Muscle layer of duodenum (tissue), 2 donors: ENCODE results near the gene POLA1.

Source experiments
- H3K27ac ChIP-seq: one replicate; pipeline ENCODE4 v1.7.0; 2013; ENCODE audit warnings: mild to moderate bottlenecking, low read length
- H3K27me3 ChIP-seq: one replicate; pipeline ENCODE4 v1.7.0; 2013; ENCODE audit warnings: low read depth, mild to moderate bottlenecking, control low read depth, low read length
- H3K36me3 ChIP-seq, 2 donors: one replicate each; pipeline ENCODE4 v1.7.0; 2013; ENCODE audit warnings: low read length in 2 of 2, control low read depth in 1 of 2, mild to moderate bottlenecking in 1 of 2; ENCODE audit not compliant: insufficient read depth in 2 of 2, control insufficient read depth in 1 of 2
- H3K4me1 ChIP-seq, 2 donors: one replicate each; pipeline ENCODE4 v1.7.0; 2013; ENCODE audit warnings: low read length in 2 of 2, mild to moderate bottlenecking in 2 of 2, control low read depth in 1 of 2, moderate library complexity in 1 of 2; ENCODE audit not compliant: insufficient read depth in 2 of 2, control insufficient read depth in 1 of 2
- H3K4me3 ChIP-seq, 2 donors: one replicate each; pipeline ENCODE4 v1.7.0; 2013; ENCODE audit warnings: low read length in 2 of 2, low read depth in 1 of 2, mild to moderate bottlenecking in 1 of 2
- H3K9me3 ChIP-seq, 2 donors: one replicate each; pipeline ENCODE4 v1.7.0; 2013; ENCODE audit warnings: low read length in 2 of 2, control low read depth in 1 of 2, mild to moderate bottlenecking in 1 of 2; ENCODE audit not compliant: control insufficient read depth in 1 of 2
- donor health status: healthy.

POLA1 gene

DNA sequence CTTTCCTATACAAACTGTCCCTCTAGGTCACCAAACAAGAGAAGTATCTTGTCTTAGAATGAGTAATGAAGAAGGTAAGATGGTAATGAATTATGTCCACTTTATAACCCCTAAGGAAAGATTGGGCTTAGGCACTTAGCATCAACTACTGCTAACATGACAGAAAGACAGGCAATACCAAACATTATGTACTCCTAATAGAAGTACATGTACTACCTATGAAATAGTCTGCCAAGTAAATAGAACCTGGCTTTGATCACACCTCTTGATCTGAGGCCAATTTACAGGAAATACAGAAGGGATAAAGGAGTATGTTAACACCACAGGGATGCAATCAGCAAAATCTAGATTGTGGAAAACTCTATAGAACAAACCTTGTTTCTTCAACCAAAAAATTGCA lies 32.4 kb upstream of the POLA1 start:
- Histone ChIP-seq H3K4me3 (no peak overlapping the region), H3K27me3 (no peaks in the 10 kb centered on the region), H3K4me1 (no peaks in the 10 kb centered on the region), H3K36me3 (no peaks in the 10 kb centered on the region), H3K9me3 (no peaks in the 10 kb centered on the region), H3K27ac (no peak overlapping the region)

GRCh38 chrX:24662352-24662751 lies 31.4 kb upstream of the POLA1 start:
- H3K4me1 ChIP-seq, result no peaks in the 10 kb centered on the region
- H3K4me3 ChIP-seq, result no peak overlapping the region
- H3K27me3 ChIP-seq, result no peaks in the 10 kb centered on the region
- H3K27ac ChIP-seq, result no peak overlapping the region
- no peaks in the 10 kb centered on the region for H3K9me3 ChIP-seq
- no peaks in the 10 kb centered on the region for H3K36me3 ChIP-seq

GRCh38 chrX:24668111-24668510 lies 25.6 kb upstream of the POLA1 start:
- Histone ChIP-seq H3K9me3 (no peaks in the 10 kb centered on the region), H3K36me3 (no peaks in the 10 kb centered on the region), H3K4me3 (no peak overlapping the region), H3K27ac (no peak overlapping the region), H3K4me1 (no peaks in the 10 kb centered on the region), H3K27me3 (no peaks in the 10 kb centered on the region)

- H3K36me3 ChIP-seq, result no peaks in the 10 kb centered on the region
- H3K27me3 ChIP-seq, result no peaks in the 10 kb centered on the region
- H3K9me3 ChIP-seq, result no peaks in the 10 kb centered on the region
- H3K4me1 ChIP-seq, result no peaks in the 10 kb centered on the region
- no peak overlapping the region for H3K4me3 ChIP-seq
- H3K27ac ChIP-seq, result no peak overlapping the region
Observed at GRCh38 chrX:24672701-24673190, 21.0 kb upstream of the POLA1 start.

DNA sequence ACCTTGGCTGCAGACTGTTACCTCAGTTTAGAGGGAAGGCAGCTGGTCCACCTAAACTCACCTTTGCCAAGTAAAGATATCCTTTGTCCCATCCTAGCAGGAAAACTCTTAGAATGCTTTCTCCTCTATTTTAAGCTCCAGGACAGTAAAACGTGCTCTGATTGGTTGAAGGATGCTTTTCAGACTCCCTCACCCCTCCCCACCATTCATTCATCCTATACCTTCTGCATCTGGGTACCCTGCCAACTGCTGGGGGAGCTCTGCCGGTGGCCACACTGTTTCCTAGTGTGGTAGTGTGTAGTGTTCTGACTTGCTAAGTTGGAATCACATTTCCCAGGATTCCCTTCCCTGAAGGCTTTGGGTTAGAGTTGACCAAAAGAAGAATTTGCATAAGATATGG lies 20.3 kb upstream of the POLA1 start:
- H3K4me3 ChIP-seq, result no peak overlapping the region
- H3K27me3 ChIP-seq, result no peaks in the 10 kb centered on the region
- no peak overlapping the region for H3K27ac ChIP-seq
- no peaks in the 10 kb centered on the region for H3K4me1 ChIP-seq
- H3K9me3 ChIP-seq, result no peaks in the 10 kb centered on the region
- no peaks in the 10 kb centered on the region for H3K36me3 ChIP-seq

GRCh38 chrX:24676403-24677024 lies 17.2 kb upstream of the POLA1 start:
- Histone ChIP-seq H3K27ac (no peak overlapping the region), H3K27me3 (no peaks in the 10 kb centered on the region), H3K4me3 (no peak overlapping the region), H3K9me3 (no peaks in the 10 kb centered on the region), H3K4me1 (no peaks in the 10 kb centered on the region), H3K36me3 (no peaks in the 10 kb centered on the region)

DNA sequence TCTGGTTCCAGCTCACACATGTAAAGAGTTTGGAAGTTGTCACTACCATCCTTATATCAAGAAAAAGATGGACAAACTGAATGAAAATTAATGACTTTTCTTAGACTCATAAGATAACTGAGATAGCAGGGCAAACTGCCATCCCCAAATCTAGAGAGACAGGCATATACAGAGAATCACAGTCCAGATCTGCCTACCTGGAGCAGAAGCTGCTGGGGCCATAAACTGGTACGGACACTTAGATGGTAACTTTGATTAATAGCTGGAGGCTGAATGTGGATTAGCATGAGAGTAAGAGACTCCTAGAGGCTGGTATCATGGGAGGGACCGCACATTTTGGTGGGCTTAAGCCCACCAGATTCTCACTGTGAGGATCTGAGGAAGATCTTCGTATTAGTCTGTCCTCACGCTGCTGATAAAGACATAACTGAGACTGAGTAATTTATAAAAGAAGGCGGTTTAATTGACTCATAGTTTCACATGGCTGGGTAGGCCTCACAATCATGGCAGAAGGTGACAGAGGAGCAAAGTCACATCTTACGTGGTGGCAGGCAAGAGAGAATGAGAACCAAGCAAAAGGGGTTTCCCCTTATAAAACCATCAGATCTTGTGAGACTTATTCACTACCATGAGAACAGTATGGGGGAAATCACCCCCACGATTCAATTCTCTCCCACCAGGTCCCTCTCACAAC lies 10.8 kb upstream of the POLA1 start:
- Histone ChIP-seq H3K27ac (no peak overlapping the region), H3K36me3 (no peaks in the 10 kb centered on the region), H3K4me1 (no peaks in the 10 kb centered on the region), H3K9me3 (no peaks in the 10 kb centered on the region), H3K4me3 (no peak overlapping the region), H3K27me3 (no peaks in the 10 kb centered on the region)

DNA sequence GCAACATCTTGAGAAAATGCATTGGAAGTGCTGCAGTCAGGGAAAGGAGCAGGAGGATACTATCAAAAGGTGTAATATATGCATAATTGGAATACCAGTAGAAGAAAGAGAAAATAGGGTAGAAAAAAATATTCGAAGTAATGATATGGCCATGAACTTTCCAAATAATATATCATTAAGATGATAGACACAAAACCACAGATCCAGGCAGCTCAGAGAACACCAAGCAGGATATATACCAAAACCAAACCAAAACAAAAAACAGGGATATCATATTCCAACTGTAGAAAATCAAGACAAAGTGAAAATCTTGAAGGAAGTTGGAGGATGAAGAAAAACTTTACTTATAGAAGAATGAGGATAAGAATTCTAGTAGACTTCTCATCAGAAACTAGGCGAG lies 9.7 kb upstream of the POLA1 start:
- Histone ChIP-seq H3K36me3 (no peaks in the 10 kb centered on the region), H3K4me3 (no peak overlapping the region), H3K4me1 (no peaks in the 10 kb centered on the region), H3K27me3 (no peaks in the 10 kb centered on the region), H3K9me3 (no peaks in the 10 kb centered on the region), H3K27ac (no peak overlapping the region)

DNA sequence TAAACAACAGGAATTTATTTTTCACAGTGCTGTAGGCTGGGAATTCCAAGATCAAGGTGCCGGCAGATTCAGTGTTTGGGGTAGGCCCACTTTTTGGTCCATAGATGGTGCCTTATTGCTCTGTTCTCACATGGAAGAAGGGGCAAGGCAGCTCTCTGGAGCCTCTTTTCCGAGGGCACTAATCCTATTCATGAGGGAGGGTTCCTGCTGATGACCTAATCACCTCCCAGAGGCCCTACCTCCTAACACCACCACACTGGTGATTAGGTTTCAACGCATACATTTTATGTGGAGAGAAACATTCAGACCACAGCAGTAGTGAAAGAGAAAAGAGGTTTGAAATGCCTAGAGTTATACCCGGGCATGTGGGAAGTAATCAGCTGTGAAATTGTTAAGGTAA lies 1.4 kb upstream of the POLA1 start:
- H3K4me3 ChIP-seq, result no peak overlapping the region
- no peaks in the 10 kb centered on the region for H3K27me3 ChIP-seq
- no peaks in the 10 kb centered on the region for H3K9me3 ChIP-seq
- H3K27ac ChIP-seq, result no peak overlapping the region
- no peaks in the 10 kb centered on the region for H3K4me1 ChIP-seq
- H3K36me3 ChIP-seq, result no peaks in the 10 kb centered on the region

DNA sequence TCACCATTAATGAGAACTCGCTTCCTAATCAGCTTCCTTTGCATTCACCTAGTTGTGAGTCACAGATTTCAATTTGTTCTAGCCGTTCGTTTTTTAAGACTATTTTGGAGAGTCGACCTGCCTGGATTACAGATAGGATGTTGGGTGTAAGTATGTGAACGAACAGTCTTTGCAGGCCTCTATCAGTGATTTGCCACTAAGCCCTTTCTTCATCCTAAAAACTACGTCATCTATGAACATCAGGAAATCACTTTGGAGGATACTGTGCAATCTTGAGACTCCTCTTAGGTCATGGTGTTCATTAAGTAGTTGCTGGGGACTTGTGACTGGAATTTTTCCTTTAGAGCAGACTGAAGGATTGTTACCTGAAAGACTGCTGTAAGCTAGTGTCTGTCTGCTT lies 1.1 kb downstream of the POLA1 start:
- no peak overlapping the region for H3K27ac ChIP-seq
- no peaks in the 10 kb centered on the region for H3K27me3 ChIP-seq
- H3K4me1 ChIP-seq, result no peaks in the 10 kb centered on the region
- H3K4me3 ChIP-seq, result peak overlapping the region in 1 of 2 donors; percentile 79
- H3K9me3 ChIP-seq, result no peaks in the 10 kb centered on the region
- peaks cover 0 to 3% of the 10 kb centered on the region in 2 donors for H3K36me3 ChIP-seq

- Histone ChIP-seq H3K27ac (no peak overlapping the region), H3K4me1 (no peaks in the 10 kb centered on the region), H3K9me3 (no peaks in the 10 kb centered on the region), H3K36me3 (peaks cover 0 to 8% of the 10 kb centered on the region in 2 donors), H3K27me3 (no peaks in the 10 kb centered on the region), H3K4me3 (no peak overlapping the region)
Observed at GRCh38 chrX:24696294-24696693, 2.6 kb downstream of the POLA1 start.
